OCI-LY7 (cell line): Measurements from ENCODE around the gene MIER1.

ENCODE experiments used
- CTCF ChIP-seq: fragments of 200-600 bp; sonication (generic); conservative IDR thresholded peaks from 2 replicates; pipeline ENCODE4 v1.5.1; 2014; ENCODE audit warnings: mild to moderate bottlenecking, antibody characterized with exemption, low read length, moderate library complexity, mixed read lengths
- EZH2phosphoT487 ChIP-seq: fragments of 200-600 bp; sonication (generic); IDR thresholded peaks from 2 replicates; pipeline ENCODE4 v1.6.1; 2018; ENCODE audit warnings: low read depth, borderline replicate concordance, mild to moderate bottlenecking, mixed run types, antibody characterized with exemption, low read length, moderate library complexity, mixed read lengths

- TF ChIP-seq CTCF (no peak), EZH2phosphoT487 (no peak)
Measured at GRCh38 chr1:66951513-66951912, 26.7 kb downstream of the MIER1 start.
